ENCODE measurements around the gene EFS.
"Not testable (repeated sequence)": the region's sequence is repeated elsewhere in the genome, so short reads cannot be mapped to it uniquely, and the experiment has no call there.

EFS gene, protein sequence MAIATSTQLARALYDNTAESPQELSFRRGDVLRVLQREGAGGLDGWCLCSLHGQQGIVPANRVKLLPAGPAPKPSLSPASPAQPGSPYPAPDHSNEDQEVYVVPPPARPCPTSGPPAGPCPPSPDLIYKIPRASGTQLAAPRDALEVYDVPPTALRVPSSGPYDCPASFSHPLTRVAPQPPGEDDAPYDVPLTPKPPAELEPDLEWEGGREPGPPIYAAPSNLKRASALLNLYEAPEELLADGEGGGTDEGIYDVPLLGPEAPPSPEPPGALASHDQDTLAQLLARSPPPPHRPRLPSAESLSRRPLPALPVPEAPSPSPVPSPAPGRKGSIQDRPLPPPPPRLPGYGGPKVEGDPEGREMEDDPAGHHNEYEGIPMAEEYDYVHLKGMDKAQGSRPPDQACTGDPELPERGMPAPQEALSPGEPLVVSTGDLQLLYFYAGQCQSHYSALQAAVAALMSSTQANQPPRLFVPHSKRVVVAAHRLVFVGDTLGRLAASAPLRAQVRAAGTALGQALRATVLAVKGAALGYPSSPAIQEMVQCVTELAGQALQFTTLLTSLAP

GRCh38 chr14:23365036-23365731 lies at the start of gene EFS:
TSS of gene EFS (minus strand) at chr14:23365172. CDS start at chr14:23365025, 147 bp downstream.
- DNase-seq (ENCODE audit: low read depth): no peak

GRCh38 chr14:23414254-23414653 lies 49.3 kb upstream of the EFS start:
- no peak for DNase-seq (ENCODE audit: low read depth)

- DNase-seq (ENCODE audit: low read depth): no peak
Measured at GRCh38 chr14:23413681-23414080, 48.7 kb upstream of the EFS start.

GRCh38 chr14:23411563-23412525 lies 46.9 kb upstream of the EFS start:
- DNase-seq (ENCODE audit: low read depth): no peak

DNA sequence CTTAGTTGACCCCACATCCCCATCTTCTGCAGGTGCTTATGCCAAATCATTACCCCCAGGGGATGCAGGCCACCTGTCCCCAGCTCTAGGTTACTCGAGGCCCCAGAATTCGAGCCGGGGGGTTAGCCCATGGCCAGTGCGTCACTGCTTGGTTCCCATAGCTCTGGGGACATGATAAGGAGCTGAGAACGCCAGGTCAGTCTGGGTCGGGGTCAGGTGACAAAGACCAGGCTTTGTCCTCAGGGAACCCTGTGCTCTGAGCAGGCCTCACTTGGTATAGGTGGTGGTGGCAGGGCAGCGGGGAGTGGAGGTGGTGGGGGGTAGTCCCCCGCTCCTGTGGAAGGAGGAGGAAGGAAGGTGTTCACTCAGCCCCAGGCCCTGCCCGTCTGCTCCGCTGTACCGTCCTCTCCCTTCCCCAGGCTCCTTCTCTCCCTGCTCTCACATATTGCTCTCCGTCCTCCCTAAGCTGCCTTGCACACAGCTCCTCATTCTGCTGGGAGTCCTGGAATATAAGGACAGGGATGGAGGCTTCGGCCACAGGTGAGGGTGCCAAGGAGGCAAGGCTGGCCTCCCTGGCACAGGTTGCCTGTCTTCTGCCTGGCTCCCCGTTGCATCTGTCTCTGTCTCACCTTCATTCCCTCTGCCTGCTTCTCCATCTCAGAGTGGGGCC lies 45.1 kb upstream of the EFS start:
- no peak for DNase-seq (ENCODE audit: low read depth)

- DNase-seq (ENCODE audit: low read depth): no peak
Measured at GRCh38 chr14:23409475-23409874, 44.5 kb upstream of the EFS start.

DNA sequence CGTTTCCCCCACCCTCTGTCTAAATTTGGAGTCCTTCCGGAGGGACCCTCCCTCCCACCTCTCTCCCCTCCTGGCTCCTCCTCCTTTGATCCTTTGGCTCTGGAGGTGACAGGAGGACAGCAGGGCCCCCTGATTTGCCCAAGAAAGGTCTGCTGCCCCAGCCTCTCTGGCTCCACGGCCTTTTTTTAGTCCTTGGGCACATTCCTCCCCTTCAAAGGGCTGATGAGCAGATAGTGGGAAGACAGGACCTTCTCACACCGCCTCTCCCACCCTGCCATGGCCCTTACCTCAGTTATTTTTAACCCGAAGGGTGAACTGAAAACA lies 43.3 kb upstream of the EFS start:
- DNase-seq (ENCODE audit: low read depth): no peak

DNA sequence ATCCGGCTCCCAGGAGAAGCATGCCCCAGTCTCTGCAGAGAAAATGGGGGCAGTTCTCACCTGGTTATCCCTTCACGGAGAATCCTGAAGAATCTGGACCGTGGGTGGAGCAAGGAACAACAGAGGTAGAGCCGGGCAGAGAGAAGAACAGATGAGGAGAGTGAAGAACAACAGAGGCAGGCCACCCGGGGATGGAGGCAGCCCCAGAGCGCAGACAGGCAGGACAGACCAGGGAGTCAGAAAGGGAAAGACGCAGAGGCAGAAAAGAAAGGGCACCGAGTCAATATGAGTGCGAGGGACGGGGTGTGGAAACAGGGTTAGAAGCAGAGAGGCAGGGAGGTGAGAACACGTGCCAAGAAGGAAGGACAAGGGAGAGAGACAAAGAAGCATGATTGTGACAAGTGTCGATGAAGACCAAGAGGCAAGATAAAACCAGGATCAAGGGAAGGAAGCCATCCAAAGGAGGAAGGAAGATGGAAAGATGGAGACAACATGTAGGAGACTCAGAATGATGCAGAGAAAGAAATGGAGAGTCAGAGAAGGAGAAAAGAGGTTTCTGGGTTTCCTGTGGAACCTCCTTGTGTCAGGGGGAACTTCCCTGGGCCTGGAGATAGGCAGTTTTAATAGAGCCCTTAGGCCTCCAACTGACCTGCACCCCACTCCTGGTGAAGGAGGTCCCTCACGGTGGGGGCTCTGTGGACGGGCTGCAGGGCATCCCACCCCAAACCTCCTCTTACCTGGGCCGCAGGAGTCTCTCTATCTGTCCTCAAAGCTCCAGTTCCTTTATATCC lies 42.7 kb upstream of the EFS start, which contains the start of gene MYH6:
MYH6 (minus strand) TSS at position 758 of the 791 bp plus-strand sequence. CDS start 1,050 bp downstream, outside the sequence.
- no peak for DNase-seq (ENCODE audit: low read depth)

DNA sequence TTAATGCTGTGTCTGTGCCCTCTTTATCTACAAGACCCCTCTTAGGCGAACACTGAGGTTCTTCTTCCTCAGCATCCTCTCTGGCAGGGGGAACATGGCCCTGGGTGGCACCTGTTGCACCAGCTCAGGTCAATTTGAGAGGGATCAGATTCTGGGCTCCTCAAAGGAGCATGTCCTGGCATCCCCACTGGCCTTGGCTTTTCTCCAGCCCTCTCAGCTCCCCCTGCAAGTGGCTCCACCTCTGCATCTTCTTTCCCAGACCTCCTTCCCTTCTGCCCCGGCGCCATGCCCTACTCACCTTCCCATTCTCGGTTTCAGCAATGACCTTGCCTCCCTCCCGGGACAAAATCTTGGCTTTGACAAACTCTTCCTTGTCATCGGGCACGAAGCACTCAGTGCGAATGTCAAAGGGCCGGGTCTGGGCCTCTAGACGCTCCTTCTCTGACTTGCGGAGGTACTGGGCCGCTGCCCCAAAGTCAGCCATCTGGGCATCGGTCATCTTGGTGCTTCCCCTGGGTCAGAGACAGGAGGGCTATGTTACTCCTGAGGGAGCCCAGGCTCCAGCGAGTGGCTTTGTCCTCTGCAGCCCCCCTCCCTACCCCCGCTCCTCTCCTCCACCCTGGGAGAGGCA lies 41.9 kb upstream of the EFS start:
- DNase-seq (ENCODE audit: low read depth): no peak

DNA sequence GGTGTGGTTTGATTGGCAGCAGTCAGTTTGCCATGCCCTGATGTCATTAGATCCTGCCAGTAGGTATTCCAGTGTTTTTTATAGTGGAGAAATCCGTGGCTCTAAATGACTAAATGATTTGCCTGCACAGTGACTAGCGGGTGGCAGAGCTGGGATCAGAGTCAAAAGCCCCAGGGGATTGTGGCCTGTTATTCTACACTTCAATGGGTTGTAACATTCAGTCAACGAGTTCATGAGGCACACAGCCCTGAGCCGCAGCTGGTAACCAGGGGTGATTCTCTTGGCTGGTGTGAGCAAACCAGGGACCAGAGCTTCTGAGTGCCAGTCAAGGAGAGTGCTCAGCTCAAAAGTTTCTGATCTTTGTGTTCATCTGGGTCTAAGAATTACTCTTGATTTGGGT lies 41.3 kb upstream of the EFS start:
- no peak for DNase-seq (ENCODE audit: low read depth)

DNA sequence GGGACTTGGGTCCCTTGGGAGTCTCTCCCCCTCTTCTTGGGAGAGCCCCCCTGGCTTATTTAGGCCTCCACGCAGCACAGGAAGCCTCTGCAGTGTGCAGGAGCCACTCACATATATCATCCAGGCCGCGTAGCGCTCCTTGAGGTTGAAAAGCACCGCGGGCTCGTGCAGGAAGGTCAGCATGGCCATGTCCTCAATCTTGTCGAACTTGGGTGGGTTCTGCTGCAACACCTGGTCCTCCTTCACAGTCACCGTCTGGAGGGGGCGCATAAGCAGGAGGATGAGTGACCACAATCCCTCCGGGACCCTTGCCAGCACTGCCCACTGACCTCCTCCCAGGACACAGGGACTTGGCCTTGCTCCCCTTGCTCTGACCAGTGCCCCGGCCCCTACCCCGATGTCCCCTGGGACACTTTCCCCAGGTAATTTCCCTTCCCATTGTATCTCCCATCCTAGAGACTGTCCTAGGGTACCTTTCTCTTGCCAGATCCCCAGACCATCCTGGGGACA lies 40.6 kb upstream of the EFS start:
- no peak for DNase-seq (ENCODE audit: low read depth)

DNA sequence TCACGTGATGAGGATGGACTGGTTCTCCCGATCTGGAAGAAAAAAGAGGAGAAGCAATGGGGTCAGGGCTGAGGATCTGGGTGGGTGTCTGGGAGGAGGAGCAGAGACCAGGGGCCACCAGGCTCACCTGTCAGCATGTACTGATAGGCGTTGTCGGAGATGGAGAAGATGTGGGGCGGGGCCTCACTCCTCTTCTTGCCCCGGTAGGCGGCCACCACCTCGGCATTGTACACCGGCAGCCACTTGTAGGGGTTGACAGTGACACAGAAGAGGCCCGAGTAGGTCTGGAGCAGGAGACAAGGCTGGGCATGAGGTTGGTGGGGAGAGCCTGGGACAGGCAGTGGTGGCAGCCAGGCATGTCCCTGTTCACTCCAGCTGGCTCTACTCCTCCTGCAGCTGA lies 40.1 kb upstream of the EFS start:
- DNase-seq (ENCODE audit: low read depth): no peak

DNA sequence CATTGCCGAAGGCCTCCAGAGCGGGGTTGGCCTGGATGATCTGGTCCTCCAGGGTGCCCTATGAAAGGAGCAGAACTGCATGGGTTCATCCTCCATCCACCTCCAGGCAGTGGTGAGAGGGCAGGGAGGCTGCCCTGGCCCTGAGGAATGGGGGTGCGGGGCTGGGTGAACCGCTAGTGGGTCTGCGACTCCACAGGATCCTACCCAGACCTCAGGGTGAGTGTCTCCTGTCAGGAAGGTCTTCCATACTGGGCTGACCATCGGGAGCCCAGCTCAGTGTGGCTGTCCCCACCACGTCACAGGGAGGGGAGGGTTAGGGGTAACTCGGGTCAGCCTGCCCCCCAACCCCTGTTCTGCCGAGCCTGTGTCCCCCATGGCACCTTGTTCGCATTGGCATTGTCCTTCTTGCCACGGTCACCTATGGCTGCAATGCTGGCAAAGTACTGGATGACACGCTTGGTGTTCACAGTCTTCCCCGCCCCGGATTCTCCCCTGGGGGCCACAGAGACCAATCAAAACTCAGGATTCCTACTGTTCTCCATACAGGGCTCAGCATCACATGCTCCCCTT lies 39.4 kb upstream of the EFS start:
- DNase-seq (ENCODE audit: low read depth): no peak

- DNase-seq (ENCODE audit: low read depth): no peak
Measured at GRCh38 chr14:23403908-23404307, 38.9 kb upstream of the EFS start.

- no peak for DNase-seq (ENCODE audit: low read depth)
Measured at GRCh38 chr14:23403139-23403438, 38.1 kb upstream of the EFS start.

GRCh38 chr14:23402296-23403138 lies 37.5 kb upstream of the EFS start:
- DNase-seq (ENCODE audit: low read depth): no peak

GRCh38 chr14:23401291-23401690 lies 36.3 kb upstream of the EFS start:
- DNase-seq (ENCODE audit: low read depth): no peak

GRCh38 chr14:23400496-23401149 lies 35.7 kb upstream of the EFS start:
- not testable (repeated sequence) for DNase-seq (ENCODE audit: low read depth)
